GM12878 (cell line): ENCODE data around the gene RCAN2. TPM values are rescaled to one million over a fixed set of nuclear protein-coding genes. Genes with fewer than 3 reads are reported as not detected.

Source experiments
- ATAC-seq: fragments of 200-7000 bp; cut with Tn5 transposase; 3 replicates; pipeline ENCODE4 v1.9.1; 2020; ENCODE audit warnings: mild to moderate bottlenecking, moderate library complexity
- BruUV-seq: library from RNA; stranded (reverse); fragments of 400-500 nt; replicated peaks from 2 replicates; lab custom pipeline; 2021; lab: Mats Ljungman, UMichigan
- CTCF ChIA-PET: fragments of 300-600 bp; sonication (Branson Sonifier 250); formaldehyde crosslinking; extraction: SDS; loops from one replicate; lab custom pipeline; 2021; ENCODE audit warnings: inconsistent platforms; lab: Yijun Ruan, JAX
- POLR2A ChIA-PET: fragments of 350-600 bp; formaldehyde crosslinking; extraction: SDS; loops from one replicate; lab custom pipeline; 2021; ENCODE audit warnings: inconsistent platforms; lab: Charles Lee
- RAD21 ChIA-PET: fragments of 300-600 bp; sonication (Branson Sonifier 250); formaldehyde crosslinking; loops from one replicate; lab custom pipeline; 2023; ENCODE audit warnings: antibody characterized with exemption; ENCODE audit not compliant: unreplicated experiment; lab: Charles Lee
- SMC1A ChIA-PET: fragments of 300-600 bp; sonication (Branson Sonifier 250); formaldehyde crosslinking; loops from one replicate; lab custom pipeline; 2023; ENCODE audit not compliant: unreplicated experiment, uncharacterized antibody; lab: Charles Lee
- DNase-seq: peaks from one replicate; pipeline ENCODE4 v3.0.0-alpha.2; 2011; ENCODE audit warnings: low read depth, low spot score
- FAIRE-seq: peaks from 3 replicates; lab custom pipeline; 2011; peaks lifted over from hg19 to GRCh38; lab: Jason Lieb, UNC
- H2AFZ ChIP-seq: 2 replicates; pipeline ENCODE4 v1.6.0; 2011; ENCODE audit warnings: low read depth, low read length, control low read depth; ENCODE audit not compliant: control insufficient read depth
- H3K27ac ChIP-seq: 2 replicates; pipeline ENCODE4 v1.5.1; 2011; ENCODE audit warnings: control low read depth; ENCODE audit not compliant: control insufficient read depth, insufficient read depth
- H3K27me3 ChIP-seq, 2 experiments: replicated peaks in 1 of 2; 2 replicates each; pipeline versions ENCODE4 v1.6.0 to v1.6.1; 2011; ENCODE audit warnings: low read length in 1 of 2; ENCODE audit not compliant: control insufficient read depth in 2 of 2, insufficient read depth in 2 of 2
- H3K36me3 ChIP-seq, 2 experiments: 2 replicates each; pipeline ENCODE4 v1.5.1; 2011; ENCODE audit warnings: low read length in 1 of 2; ENCODE audit not compliant: control insufficient read depth in 2 of 2, insufficient read depth in 2 of 2
- H3K4me1 ChIP-seq: 2 replicates; pipeline ENCODE4 v1.6.1; 2011; ENCODE audit warnings: mild to moderate bottlenecking, low read length, moderate library complexity, mixed read lengths; ENCODE audit not compliant: control insufficient read depth, insufficient read depth
- H3K4me2 ChIP-seq: 2 replicates; pipeline ENCODE4 v1.6.0; 2011; ENCODE audit warnings: control low read depth; ENCODE audit not compliant: control insufficient read depth, insufficient read depth
- H3K4me3 ChIP-seq: fragments of 200-600 bp; sonication (generic); 2 replicates; pipeline ENCODE4 v1.5.1; 2016
- H3K79me2 ChIP-seq: 2 replicates; pipeline ENCODE4 v1.6.0; 2011; ENCODE audit warnings: low read length; ENCODE audit not compliant: control insufficient read depth, insufficient read depth
- H3K9ac ChIP-seq: 2 replicates; pipeline ENCODE4 v1.8.0; 2011; ENCODE audit warnings: low read length, control low read depth, mixed read lengths; ENCODE audit not compliant: control insufficient read depth, insufficient read depth
- H3K9me3 ChIP-seq: replicated peaks from 3 replicates; pipeline ENCODE4 v1.5.1; 2011; ENCODE audit warnings: mild to moderate bottlenecking, low read length; ENCODE audit not compliant: control insufficient read depth, insufficient read depth
- H4K20me1 ChIP-seq: 2 replicates; pipeline ENCODE4 v1.6.0; 2011; ENCODE audit not compliant: control insufficient read depth, insufficient read depth
- CREM ChIP-seq: IDR thresholded peaks from 2 replicates; pipeline ENCODE4 v1.6.1; 2014; ENCODE audit warnings: antibody characterized with exemption, low read depth
- EZH2 ChIP-seq: IDR thresholded peaks from 2 replicates; pipeline ENCODE4 v1.6.1; 2012; ENCODE audit warnings: low read depth, mild to moderate bottlenecking, control low read depth, inconsistent platforms, low read length, borderline replicate concordance; ENCODE audit not compliant: control insufficient read depth
- LARP7 ChIP-seq: fragments of 450-650 bp; IDR thresholded peaks from 2 replicates; pipeline ENCODE4 v1.6.1; 2017; ENCODE audit warnings: mild to moderate bottlenecking
- MYB ChIP-seq: fragments of 150-350 bp; IDR thresholded peaks from 2 replicates; pipeline ENCODE4 v1.6.1; 2014; ENCODE audit warnings: mild to moderate bottlenecking, low read depth, low read length, borderline replicate concordance
- POLR2AphosphoS5 ChIP-seq: IDR thresholded peaks from 2 replicates; pipeline ENCODE4 v1.6.1; 2011; ENCODE audit warnings: mild to moderate bottlenecking, low read length, inconsistent platforms
- SMAD5 ChIP-seq: IDR thresholded peaks from 2 replicates; pipeline ENCODE4 v1.6.1; 2016; ENCODE audit warnings: antibody characterized with exemption, low read depth
- TCF3 ChIP-seq: IDR thresholded peaks from 2 replicates; pipeline ENCODE4 v1.6.1; 2012; ENCODE audit warnings: low read depth, mild to moderate bottlenecking, low read length, borderline replicate concordance; ENCODE audit not compliant: insufficient read depth
- ZNF207 ChIP-seq: fragments of 450-650 bp; IDR thresholded peaks from 2 replicates; pipeline ENCODE4 v1.6.1; 2014; ENCODE audit warnings: antibody characterized with exemption, mild to moderate bottlenecking, borderline replicate concordance
- ZNF622 ChIP-seq: fragments of 450-650 bp; IDR thresholded peaks from 2 replicates; pipeline ENCODE4 v1.6.1; 2017; ENCODE audit warnings: mild to moderate bottlenecking, inconsistent platforms
- WGBS: methylation state at CpG from one replicate; pipeline ENCODE4 v1.1.6; 2016; ENCODE audit warnings: low lambda C conversion rate; ENCODE audit not compliant: insufficient replicate concordance, insufficient coverage; ENCODE audit errors: missing lambda C conversion rate; 5-methylcytosine and 5-hydroxymethylcytosine counted together
- in situ Hi-C: fragments of 300-500 bp; cut with MboI; formaldehyde crosslinking; loops from 9 replicates; pipeline ENCODE4 v1.14.3; 2018; ENCODE audit warnings: mixed read lengths
- intact Hi-C: fragments of 100-400 bp; cut with micrococcal nuclease; formaldehyde crosslinking; loops from one replicate; pipeline ENCODE4 v1.14.2; 2022; ENCODE audit not compliant: unreplicated experiment
- polyA plus RNA-seq, 11 experiments: library from polyadenylated mRNA; depleted of rRNA in 4 of 11; unstranded in 6 of 11; stranded (reverse) in 5 of 11; fragments of >200 nt; fragmentation: Nextera tagmentation in 4 of 11; fragmentation: Illumina TruSeq in 1 of 11; extraction: Ambion mirVana in 4 of 11; extraction: Trizol in 1 of 11; gene quantifications; 1 replicate in 1 of 11; 2 replicates in 10 of 11; pipeline versions ENCODE4 v1.2.1 to v1.2.3, GENCODE V29; 2011 to 2016; ENCODE audit warnings: inconsistent platforms in 2 of 11, missing spikeins in 2 of 11, low read depth in 1 of 11
- total RNA-seq, 4 experiments: library from RNA; depleted of rRNA in 3 of 4; stranded (reverse); fragments of >200 nt in 3 of 4; fragmentation: Illumina TruSeq in 1 of 4; extraction: Trizol in 1 of 4; gene quantifications; 2 replicates each; pipeline versions ENCODE4 v1.2.1 to v1.2.3, GENCODE V29; 2013 to 2021
- TF ChIP-seq, protein P1 (sequence below): fragments of 450-650 bp; formaldehyde crosslinking; IDR thresholded peaks from 2 replicates; pipeline ENCODE4 v1.5.0; 2022; ENCODE audit warnings: mild to moderate bottlenecking, missing genetic modification characterization

The RCAN2 gene
- total and polyA plus RNA-seq, 10 of the 15 experiments (the other 5 are each of a cell fraction or from before 2014, with no cell fraction given) = 0.06 TPM; not detected in 9

DNA sequence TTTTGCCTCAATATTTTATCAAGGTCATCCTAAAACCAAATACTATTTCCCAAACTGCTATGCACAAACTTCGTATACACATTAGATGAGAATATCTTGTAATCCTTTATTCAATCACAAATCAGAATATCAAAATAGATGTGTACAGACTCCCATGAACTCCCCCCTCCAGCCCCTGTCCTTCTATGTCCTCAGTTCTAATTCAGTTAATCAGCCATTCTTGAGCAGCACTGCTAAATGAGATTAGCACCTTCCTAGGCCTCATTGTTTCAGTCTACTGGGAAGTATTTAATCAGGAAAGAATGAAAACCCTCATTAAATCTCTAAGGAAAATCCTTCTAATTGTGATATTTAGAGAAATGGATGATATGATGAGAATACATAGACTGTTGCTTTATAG is 36.6 kb downstream of the RCAN2 start:
- BruUV-seq = no TSS peak
- Histone ChIP-seq H3K27ac (no peak overlapping the region), H3K27me3 (no peaks in the 10 kb centered on the region; a peak in 1 of 4 replicates), H3K79me2 (no peaks in the 10 kb centered on the region), H3K4me2 (no peak overlapping the region), H3K4me3 (no peak overlapping the region), H2AFZ (no peak overlapping the region), H4K20me1 (no peaks in the 10 kb centered on the region), H3K9me3 (no peaks in the 10 kb centered on the region), H3K9ac (no peak overlapping the region), H3K4me1 (no peaks in the 10 kb centered on the region), H3K36me3 (no peaks in the 10 kb centered on the region)
- SMC1A ChIA-PET = no interaction called here
- FAIRE-seq (no peak), ATAC-seq (no peak), DNase-seq (no peak)
- POLR2A ChIA-PET = no interaction called here
- in situ Hi-C loops = no loop called here
- WGBS = 32% methylated on average over 1 of the region's 1 CpG
- intact Hi-C loops = no loop called here
- CTCF ChIA-PET = no interaction called here
- no peak for TF ChIP-seq SMAD5
- TF ChIP-seq ZNF622 = no peak
- no peak for TF ChIP-seq POLR2AphosphoS5
- no peak for TF ChIP-seq EZH2
- no peak for TF ChIP-seq MYB
- TF ChIP-seq LARP7 = no peak
- TF ChIP-seq ZNF207 = no peak
- TF ChIP-seq TCF3 = no peak
- TF ChIP-seq, protein P1, sequence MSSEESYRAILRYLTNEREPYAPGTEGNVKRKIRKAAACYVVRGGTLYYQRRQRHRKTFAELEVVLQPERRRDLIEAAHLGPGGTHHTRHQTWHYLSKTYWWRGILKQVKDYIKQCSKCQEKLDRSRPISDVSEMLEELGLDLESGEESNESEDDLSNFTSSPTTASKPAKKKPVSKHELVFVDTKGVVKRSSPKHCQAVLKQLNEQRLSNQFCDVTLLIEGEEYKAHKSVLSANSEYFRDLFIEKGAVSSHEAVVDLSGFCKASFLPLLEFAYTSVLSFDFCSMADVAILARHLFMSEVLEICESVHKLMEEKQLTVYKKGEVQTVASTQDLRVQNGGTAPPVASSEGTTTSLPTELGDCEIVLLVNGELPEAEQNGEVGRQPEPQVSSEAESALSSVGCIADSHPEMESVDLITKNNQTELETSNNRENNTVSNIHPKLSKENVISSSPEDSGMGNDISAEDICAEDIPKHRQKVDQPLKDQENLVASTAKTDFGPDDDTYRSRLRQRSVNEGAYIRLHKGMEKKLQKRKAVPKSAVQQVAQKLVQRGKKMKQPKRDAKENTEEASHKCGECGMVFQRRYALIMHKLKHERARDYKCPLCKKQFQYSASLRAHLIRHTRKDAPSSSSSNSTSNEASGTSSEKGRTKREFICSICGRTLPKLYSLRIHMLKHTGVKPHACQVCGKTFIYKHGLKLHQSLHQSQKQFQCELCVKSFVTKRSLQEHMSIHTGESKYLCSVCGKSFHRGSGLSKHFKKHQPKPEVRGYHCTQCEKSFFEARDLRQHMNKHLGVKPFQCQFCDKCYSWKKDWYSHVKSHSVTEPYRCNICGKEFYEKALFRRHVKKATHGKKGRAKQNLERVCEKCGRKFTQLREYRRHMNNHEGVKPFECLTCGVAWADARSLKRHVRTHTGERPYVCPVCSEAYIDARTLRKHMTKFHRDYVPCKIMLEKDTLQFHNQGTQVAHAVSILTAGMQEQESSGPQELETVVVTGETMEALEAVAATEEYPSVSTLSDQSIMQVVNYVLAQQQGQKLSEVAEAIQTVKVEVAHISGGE (CRISPR knock-in tag) = no peak
- no peak for TF ChIP-seq CREM
- RAD21 ChIA-PET = no interaction called here
